HG03342 (cell line): Measurements from ENCODE around the gene NUDT22.

Experiments used
- ATAC-seq: cut with Tn5 transposase; IDR thresholded peaks from one replicate; pipeline ENCODE4 v1.9.1; 2021; ENCODE audit warnings: mild to moderate bottlenecking, moderate library complexity; ENCODE audit not compliant: unreplicated experiment

The NUDT22 gene

DNA sequence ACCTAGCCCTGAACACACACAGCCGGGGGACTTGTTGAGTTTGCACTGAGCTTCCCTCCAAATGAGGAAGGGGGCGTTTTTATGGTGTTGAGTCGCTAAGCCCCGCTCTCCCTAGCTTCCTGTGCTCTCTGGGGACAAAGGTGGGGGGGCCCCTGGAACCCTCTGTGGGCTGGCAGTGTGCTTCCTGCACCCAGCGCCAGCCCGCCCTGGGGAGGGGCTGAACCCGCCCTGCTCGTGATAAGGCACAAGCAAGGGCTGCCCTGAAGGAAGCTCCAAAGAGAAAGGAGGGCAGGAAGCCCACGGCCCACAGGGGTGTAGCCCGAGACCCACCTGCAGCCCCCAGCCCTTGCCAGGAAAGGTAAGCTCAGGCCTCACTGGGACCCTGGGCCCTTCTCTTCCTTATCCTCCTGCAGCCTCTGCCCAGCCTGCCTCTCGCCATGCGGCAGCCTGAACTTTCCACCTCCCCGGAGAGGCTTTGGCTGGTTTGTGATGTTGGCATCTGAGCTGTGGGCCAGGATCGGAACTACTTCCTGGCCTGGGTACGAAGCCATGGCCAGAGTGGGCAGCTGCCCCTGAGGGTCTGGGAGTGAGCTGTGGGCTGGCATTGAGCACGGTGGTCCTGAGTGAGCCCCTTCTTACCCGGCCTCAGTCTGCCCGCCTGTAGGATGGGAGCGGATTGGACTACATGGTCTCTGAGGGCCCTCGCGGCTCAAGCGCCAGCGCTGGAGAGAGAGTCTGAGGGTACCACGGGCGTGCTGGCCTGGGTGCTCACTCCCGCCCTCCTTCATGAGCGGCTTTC is 19.4 kb upstream of the NUDT22 start, which contains the start of gene FERMT3:
Gene FERMT3 (plus strand): TSS at position 265 of the 799 bp plus-strand sequence. CDS start 644 bp downstream, outside the sequence.
- no peak for ATAC-seq

GRCh38 chr11:64207256-64208085 is 18.6 kb upstream of the NUDT22 start:
- peak; percentile 56 for ATAC-seq

GRCh38 chr11:64208086-64208795 is 17.8 kb upstream of the NUDT22 start:
- no peak for ATAC-seq

DNA sequence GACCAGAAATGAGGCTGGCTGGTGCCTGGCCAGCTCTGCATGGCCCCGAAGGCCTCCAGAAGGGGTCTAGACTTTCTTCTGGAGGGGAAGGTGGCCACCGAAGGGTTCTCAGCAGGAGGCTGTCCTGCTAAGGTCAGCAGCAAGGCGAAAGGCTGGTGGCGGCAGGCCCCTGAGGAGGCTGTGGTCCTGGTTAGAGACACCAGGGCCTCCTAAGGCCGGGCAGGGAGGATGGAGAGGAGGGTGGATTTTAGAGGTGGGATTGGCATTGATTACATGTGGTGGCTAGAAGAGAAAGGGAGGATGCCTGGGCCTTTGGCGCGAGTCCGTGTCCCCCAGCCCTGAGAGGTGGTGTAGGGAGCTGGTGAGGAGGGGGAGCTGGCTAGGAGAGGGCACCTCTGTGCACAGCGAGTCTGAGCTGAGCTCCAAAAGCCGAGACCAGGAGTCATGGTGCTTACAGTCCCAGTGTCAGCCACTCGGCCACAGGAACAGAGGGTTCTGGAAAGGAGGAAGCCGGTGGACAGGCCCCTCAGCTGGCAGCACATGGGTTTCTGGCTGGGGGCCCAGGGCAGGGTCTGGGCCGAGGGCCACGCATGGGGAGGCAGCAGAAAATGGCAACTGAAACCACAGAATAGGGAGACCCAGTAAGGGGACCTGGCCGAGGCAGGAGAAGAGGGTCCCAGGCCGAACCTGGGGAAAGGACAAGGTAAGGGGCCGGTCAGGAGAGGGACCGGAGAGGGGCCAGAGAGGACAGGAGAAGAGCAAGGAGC is 17.1 kb upstream of the NUDT22 start:
- no peak for ATAC-seq

DNA sequence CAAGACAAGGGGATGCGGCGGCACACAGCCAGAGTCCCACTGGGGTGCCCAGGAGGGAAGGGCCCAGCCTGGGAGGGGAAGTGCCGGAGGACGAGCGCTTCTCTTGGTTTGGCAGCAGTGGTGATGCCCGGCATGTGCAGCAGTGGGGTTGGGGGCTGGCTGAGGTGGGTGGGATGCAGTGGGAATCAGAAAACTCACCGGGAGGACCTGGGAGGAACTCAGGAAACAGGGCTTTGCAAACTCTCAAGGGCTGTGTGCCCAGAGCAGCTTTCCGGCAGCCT is 16.6 kb upstream of the NUDT22 start:
- ATAC-seq: no peak

- ATAC-seq: no peak
These were observed 15.6 kb upstream of the NUDT22 start for GRCh38 chr11:64210301-64211020.

- ATAC-seq: no peak
These were observed 14.7 kb upstream of the NUDT22 start for GRCh38 chr11:64211181-64211872.

DNA sequence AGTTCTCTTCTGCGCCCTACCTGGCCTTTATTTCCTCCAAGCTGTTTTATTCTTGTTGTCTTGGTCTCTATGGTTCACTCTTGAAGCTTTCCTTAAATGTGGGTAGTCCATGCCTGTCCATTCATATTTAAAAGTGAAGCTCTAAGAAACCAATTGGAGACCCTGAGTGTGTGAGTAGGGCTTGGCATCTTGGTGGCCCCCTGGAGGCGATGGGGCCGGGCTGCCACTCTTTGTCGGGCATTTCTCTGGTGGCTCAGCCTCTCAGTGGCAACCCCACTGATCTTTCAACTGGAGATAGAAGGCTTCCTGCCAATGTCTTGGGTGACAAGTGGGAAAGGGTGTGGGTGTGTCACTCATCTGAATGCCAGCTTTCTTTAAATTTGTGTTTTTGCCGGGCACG is 9.2 kb upstream of the NUDT22 start:
- no peak for ATAC-seq

GRCh38 chr11:64218628-64219353 is 7.3 kb upstream of the NUDT22 start:
- ATAC-seq: no peak

DNA sequence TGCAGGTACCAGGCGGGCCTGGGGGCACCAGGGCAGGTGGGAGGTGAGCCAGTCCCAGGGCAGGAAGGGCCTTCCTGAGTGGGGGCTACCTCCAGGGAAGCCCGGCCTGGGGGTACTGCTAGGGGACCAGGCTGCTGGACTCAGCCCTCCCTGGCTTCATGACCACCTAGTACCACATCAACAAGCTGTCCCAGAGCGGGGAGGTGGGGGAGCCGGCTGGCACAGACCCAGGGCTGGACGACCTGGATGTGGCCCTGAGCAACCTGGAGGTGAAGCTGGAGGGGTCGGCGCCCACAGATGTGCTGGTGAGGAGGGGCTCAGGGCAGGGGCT is 6.8 kb upstream of the NUDT22 start:
- ATAC-seq: no peak

DNA sequence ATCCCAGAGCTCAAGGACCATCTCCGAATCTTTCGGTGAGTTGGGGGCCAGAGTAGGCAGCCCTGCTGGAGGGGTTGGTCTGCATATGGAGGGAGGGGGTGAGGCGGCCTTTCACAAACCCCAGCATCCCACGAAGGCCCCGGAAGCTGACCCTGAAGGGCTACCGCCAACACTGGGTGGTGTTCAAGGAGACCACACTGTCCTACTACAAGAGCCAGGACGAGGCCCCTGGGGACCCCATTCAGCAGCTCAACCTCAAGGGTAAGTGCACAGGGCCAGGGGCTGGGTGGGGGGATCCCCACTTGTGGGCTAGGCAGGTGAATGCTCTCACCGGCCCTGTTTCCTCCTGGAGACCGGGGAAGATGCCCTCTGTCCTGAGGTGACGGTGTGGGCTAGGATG is 6.3 kb upstream of the NUDT22 start:
- no peak for ATAC-seq

DNA sequence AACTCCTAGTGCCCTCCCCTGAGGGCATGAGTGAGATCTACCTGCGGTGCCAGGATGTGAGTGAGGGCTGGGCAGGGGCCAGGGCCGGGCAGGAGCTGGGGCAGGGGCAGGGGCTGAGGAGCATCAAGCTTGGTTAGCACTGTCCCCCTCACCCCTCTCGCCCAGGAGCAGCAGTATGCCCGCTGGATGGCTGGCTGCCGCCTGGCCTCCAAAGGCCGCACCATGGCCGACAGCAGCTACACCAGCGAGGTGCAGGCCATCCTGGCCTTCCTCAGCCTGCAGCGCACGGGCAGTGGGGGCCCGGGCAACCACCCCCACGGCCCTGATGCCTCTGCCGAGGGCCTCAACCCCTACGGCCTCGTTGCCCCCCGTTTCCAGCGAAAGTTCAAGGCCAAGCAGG is 5.8 kb upstream of the NUDT22 start:
- no peak for ATAC-seq

GRCh38 chr11:64220798-64221197 is 5.3 kb upstream of the NUDT22 start:
- ATAC-seq: no peak

- no peak for ATAC-seq
These were observed 3.4 kb upstream of the NUDT22 start for GRCh38 chr11:64222651-64223000.

GRCh38 chr11:64223001-64223651 is 2.9 kb upstream of the NUDT22 start:
- ATAC-seq: no peak

DNA sequence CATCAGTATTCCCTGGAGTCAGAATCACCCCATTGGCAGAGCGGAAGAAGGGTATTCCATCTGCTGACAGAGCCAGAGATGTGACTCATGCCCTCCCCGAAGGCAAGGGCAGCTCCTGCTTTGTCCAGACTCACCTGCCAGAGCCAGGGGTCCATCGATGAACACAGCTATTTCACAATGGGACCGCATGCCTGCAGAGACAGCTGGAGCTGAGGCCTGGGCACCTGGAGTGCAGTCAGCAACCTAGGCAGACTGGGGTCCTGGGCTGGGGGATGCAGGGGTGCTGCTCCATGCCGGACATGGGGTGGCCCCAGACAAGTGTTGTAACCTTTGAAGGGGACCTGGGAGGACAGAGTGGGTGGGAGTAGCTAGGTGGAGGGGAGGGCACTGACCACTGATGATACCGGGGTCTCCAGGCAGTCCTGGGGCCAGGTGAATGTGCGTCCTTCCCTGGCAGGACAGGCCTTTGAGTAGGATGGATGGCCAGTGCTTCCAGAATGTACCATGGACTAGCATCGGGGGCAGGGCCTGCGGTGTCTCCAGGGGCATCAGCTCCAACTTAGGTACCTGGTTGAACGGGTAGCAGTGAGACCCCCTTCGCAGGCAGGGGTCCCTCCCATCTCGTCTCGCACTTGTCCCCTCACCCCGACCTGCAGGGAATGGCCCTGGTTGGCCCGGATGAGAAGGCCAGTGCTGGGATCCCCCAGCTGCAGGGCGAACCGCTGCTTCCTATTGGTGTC is 1.8 kb upstream of the NUDT22 start:
- ATAC-seq: no peak

- ATAC-seq: no peak
These were observed 1.0 kb upstream of the NUDT22 start for GRCh38 chr11:64224891-64225607.
